HG03039 (cell line): ENCODE data around the gene FGF22.
"Not testable (repeated sequence)": the region's sequence is repeated elsewhere in the genome, so short reads cannot be mapped to it uniquely, and the experiment has no call there.

Experiments used
- ATAC-seq: cut with Tn5 transposase; IDR thresholded peaks from one replicate; pipeline ENCODE4 v1.9.1; 2021; ENCODE audit warnings: mild to moderate bottlenecking, moderate library complexity; ENCODE audit not compliant: unreplicated experiment

Gene FGF22

DNA sequence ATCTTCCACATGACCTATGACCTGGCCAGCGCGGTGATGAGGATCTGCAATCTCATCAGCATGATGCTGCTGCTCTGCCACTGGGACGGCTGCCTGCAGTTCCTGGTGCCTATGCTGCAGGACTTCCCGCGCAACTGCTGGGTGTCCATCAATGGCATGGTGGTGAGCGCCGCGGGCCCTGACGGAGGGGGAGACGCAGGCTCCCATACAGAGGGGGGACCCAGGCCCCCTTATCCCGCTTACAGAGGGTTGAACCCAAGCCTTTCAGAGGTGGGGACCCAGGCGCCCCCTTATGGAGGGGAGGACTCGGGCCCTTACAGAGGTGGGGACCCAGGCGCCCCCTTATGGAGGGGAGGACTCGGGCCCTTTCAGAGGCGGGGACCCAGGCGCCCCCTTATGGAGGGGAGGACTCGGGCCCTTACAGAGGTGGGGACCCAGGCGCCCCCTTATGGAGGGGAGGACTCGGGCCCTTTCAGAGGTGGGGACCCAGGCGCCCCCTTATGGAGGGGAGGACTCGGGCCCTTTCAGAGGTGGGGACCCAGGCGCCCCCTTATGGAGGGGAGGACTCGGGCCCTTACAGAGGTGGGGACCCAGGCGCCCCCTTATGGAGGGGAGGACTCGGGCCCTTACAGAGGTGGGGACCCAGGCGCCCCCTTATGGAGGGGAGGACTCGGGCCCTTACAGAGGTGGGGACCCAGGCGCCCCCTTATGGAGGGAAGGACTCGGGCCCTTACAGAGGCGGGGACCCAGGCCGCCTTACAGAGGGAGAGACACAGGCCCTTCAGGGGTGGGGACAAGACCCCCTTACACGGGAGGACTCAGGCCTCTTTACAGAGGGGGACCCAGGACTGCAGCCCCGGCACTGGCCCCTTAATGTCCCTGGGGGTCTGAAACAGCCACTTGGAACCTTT is 34.4 kb upstream of the FGF22 start:
- ATAC-seq = not testable (repeated sequence)

DNA sequence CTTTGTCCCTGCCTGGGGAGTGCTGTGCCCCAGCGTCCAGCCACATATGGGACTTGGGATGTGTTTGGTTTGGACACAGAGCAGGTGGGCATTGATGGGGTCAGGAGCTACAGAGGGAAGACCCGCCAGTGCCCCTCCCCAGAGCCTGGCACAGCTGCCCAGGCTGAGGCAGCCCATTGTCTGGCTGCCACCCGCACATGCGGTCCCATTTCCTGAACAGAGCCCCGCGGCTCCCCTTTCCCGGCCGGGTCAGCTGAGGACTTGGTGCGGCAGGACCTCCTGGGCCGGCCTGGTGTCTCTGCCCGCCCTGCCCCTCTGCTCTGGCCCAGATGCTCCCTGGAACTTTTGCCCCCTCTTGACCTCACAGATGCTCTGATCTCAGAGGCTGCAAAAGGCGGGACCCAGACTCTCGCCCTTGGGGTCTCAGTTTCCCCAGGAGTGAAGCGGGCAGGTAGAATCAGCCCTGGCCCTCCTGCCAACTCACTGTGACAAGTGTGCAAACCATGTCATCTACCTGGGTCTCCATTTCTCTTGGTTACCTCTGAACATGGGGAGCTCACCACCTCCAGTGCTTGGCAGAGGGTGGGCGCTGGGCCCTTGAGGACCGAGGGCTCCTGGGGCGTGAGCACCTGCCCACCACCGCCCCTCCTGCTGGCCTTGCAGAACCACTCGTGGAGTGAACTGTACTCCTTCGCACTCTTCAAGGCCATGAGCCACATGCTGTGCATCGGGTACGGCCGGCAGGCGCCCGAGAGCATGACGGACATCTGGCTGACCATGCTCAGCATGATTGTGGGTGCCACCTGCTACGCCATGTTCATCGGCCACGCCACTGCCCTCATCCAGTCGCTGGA is 32.2 kb upstream of the FGF22 start:
- no peak for ATAC-seq

DNA sequence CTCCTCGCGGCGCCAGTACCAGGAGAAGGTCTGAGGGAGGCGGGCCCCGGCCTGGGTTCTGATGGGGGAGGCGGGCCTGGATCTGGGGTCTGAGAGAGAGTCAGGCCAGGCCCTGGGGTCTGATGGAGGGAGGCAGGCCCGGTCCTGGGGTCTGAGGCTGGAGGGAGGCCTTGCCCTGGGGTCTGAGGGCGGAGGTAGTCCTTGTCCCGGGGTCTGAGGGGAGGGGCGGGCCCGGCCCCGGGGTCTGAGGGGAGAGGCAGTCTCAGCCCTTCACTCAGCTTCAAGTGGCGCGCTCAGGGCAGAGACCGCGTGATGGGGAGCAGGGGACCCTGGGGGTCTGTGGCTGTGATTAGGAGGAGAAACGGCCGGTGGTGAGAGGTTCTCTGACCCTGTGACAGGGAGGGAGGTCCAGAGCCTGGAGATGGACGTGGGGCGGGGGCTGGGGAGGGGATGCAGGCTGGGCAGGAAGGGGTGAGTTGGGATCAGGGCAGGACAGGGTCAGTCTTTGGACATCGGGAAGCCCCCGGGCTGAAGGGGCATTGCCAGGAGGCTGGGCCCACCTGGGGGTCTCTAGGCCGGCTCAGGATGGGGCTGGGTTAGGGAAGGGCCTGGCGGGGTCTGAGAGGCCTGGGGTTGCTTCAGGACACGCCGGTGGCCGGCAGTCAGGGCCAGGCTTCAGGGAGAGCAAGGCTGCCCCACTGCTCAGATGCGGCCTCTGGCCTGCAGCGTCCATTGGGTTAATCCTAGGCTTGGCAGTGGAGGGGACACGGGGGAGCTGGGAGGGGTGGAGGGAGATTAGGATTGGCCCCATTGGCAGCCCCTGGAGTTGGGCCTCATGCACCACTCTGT is 31.3 kb upstream of the FGF22 start:
- no peak for ATAC-seq

DNA sequence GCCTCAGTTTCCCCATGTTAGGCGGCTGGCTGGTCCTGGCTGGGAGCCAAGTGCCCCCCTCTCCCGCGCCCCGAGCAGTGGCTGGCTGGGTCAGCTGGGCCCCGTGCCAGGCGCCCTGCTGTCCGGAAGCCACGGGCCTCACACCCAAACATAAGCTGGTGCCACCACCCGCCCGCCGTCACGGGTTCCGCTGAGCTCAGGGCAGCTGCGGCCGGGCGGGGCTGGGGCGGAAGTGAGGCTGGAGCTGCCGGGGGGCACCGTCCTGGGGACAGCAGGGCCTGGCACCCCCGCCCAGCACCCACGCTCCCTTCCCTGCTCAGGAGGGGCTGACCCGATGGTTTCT is 30.7 kb upstream of the FGF22 start:
- no peak for ATAC-seq

DNA sequence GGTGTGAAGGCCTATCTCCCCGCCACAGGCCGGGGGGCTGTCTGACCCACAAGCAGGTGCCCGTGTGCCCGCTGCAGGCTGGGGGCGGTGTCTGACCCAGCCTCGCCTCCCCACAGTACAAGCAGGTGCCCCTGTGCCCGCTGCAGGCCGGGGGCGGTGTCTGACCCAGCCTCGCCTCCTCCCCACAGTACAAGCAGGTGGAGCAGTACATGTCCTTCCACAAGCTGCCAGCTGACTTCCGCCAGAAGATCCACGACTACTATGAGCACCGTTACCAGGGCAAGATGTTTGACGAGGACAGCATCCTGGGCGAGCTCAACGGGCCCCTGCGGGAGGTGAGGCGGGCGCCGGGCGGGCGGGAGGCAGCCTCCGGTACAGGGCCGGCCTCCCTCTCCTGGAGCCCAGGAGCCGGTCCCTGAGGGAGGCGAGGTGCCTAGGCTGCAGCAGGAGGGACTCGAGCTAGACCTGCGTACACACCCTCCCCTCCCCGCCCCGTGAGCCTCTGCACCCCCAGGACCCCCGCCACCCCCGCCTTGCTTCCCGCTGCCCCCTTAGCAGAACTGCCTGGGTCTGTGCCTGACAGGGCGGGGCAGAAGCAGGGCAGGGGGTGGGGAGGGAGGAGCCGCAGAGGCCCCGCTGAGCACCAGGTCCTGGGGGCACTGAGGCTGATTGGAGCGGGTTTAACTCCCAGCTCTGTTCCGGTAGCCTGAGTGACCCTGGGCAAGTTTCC is 29.4 kb upstream of the FGF22 start:
- ATAC-seq = no peak

DNA sequence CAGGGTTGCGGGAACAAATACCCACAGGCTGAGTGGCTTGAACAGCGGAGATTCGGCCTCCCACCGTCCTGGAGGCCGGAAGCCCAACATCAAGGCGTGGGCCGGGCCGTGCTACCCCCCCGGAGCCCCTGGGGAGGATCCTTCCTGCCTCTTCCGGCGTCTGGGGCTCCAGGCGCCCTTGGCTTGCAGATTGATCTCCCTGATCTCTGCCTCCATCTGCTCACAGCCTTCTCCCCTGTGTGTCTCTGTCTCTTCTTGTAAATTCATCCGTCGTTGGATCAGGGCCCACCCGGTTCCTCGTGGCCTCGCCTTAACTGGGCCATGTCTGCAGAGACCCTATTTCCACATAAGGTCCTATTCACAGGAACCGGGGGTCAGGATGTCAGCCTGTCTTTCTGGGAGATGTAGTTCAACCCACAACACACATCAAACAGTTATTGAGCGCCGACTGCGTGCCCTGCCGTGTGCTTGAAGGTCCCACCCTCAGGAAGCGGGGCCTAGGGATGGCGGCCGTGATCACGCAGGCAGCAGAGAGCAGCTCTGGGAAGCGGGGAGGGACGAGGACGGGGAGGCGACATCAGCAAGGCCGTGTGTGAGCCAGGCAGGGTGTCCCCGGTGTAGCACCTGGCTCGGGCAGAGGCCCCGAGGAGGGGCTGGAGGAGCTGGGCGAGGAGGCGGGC is 28.7 kb upstream of the FGF22 start:
- ATAC-seq = no peak

DNA sequence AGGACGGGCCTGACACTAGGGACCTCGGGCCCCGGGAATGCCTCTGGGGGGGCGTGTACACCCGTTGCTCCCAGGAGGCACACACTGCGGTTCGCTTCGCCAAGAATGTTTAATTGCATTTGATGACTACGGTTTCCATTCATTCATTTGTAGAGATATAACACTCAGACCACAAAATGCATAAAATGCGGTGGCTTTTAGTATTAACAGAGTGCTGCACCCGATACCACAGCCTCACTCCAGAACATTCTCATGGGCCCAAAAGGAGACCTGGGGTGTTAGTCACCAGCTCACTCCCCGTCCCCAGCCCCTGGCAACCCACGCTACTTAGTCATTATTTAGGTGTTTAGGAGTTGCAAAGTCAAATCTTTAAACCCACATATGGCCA is 28.2 kb upstream of the FGF22 start:
- ATAC-seq = no peak

DNA sequence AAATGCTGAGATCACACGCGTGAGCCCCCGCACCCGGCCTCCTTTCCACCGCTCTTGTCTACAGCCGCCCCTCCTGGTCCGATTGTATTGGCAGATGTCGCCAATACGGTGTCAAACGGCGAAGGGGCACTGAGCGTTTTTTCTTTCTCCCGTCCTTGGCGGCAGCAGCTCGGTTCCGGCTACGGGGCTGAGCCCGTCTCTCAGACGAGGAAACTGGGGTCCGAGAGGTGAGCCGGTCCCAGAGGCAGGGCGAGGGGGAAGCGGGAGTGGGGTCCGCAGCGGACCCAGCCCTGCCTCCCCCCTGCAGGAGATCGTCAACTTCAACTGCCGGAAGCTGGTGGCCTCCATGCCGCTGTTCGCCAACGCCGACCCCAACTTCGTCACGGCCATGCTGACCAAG is 26.7 kb upstream of the FGF22 start:
- ATAC-seq = no peak

DNA sequence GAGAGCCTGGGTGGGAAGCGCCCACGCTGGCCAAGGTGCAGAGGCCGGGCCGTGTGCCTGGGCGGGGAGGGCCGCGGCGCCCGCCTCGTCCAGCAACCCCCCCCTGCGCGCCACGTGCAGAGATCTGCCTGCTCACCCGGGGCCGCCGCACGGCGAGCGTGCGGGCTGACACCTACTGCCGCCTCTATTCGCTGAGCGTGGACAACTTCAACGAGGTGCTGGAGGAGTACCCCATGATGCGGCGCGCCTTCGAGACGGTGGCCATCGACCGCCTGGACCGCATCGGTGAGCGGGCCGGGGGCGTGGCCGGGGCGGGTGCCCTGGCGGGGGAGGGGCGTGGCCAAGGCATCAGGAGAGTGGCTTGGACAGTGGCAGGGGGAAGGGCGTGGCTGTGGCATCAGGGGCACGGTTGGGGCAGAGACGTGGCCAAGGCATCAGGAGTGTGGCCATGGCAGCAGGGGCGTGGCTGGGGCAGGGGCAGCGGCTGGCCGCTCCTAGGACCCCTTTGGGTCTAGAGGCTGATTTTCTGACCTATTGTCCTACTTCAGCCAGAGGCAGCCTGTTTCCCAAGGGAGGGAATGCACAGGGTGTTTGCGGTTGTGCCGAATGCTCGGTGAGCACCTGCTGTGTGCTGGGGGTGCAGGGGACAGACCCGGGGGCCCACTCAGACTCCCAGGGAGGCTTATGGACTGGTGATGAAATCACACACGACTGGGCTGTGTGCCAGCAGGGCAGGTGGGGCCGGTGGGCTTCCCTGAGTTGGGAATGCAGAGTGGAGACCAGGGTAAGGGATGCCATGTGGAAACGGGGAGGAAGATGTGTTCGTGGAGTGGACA is 25.7 kb upstream of the FGF22 start:
- ATAC-seq = no peak

DNA sequence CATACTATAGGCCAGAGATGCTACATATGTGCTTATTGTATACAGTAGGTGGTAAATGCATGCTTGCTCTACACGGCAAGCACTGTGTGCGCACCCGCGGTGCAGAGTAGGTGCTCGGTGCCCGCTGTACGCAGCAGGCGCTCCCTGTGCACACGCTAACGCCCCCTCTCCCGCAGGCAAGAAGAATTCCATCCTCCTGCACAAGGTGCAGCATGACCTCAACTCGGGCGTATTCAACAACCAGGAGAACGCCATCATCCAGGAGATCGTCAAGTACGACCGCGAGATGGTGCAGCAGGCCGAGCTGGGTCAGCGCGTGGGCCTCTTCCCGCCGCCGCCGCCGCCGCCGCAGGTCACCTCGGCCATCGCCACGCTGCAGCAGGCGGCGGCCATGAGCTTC is 24.1 kb upstream of the FGF22 start:
- ATAC-seq = no peak

DNA sequence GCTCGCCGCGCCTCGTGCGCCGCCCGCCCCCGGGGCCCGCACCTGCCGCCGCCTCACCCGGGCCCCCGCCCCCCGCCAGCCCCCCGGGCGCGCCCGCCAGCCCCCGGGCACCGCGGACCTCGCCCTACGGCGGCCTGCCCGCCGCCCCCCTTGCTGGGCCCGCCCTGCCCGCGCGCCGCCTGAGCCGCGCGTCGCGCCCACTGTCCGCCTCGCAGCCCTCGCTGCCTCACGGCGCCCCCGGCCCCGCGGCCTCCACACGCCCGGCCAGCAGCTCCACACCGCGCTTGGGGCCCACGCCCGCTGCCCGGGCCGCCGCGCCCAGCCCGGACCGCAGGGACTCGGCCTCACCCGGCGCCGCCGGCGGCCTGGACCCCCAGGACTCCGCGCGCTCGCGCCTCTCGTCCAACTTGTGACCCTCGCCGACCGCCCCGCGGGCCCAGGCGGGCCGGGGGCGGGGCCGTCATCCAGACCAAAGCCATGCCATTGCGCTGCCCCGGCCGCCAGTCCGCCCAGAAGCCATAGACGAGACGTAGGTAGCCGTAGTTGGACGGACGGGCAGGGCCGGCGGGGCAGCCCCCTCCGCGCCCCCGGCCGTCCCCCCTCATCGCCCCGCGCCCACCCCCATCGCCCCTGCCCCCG is 23.5 kb upstream of the FGF22 start:
- no peak for ATAC-seq

DNA sequence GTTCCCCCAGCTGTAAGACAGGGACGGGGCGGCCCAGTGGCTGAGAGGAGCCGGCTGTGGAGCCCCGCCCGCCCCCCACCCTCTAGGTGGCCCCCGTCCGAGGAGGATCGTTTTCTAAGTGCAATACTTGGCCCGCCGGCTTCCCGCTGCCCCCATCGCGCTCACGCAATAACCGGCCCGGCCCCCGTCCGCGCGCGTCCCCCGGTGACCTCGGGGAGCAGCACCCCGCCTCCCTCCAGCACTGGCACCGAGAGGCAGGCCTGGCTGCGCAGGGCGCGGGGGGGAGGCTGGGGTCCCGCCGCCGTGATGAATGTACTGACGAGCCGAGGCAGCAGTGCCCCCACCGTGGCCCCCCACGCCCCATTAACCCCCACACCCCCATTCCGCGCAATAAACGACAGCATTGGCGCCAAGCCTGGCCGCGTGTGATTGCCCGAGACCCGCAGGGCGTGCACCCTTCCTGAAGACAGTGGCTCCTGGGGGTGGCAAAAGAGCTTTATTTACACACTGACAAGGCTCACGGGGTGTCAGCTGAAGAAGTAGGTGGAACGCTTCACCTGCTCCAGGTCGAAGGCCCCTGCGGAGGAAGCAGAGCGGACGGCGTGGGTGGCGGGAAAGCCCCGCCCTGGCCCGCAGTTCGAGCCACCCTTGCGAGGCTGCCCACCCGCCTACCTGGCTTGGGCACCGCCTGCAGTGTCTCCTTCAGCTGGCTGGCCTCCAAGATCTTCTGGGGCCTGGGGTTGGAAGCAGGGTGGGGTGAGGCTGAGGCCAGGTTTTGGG is 22.7 kb upstream of the FGF22 start:
- ATAC-seq = no peak

DNA sequence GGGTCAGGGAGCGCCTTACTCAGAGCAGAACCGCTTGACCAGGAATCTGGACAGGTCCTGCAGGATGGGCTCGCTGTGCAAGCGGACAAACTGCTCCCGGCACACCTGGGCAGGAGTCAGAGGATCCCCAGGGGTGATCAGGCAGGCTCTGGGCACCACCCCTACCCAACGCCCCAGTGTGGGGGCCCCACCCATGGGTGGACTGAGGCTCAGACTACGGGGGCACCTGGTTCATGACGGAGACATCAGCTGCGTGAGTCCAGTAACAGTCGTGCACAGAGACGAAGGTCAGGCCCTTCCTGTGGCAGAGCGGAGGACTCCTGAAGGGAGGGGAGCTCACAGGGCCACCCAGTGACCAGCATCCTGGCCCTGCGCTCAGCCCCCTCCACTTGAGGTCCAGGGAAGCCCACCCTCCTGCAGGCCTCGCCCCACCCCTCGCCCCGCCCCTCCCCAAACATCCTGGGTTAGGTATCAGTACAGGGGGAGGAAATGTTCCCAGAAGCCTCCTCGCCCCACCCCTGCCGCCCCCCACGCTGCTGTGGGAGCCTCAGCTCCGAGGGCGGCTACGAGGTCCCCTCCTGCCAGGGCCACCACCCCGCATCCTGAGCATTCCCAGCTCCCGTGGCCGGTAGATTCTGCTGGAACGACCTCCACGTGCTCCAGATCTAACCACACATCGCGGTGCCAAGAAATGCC is 22.0 kb upstream of the FGF22 start:
- no peak for ATAC-seq

DNA sequence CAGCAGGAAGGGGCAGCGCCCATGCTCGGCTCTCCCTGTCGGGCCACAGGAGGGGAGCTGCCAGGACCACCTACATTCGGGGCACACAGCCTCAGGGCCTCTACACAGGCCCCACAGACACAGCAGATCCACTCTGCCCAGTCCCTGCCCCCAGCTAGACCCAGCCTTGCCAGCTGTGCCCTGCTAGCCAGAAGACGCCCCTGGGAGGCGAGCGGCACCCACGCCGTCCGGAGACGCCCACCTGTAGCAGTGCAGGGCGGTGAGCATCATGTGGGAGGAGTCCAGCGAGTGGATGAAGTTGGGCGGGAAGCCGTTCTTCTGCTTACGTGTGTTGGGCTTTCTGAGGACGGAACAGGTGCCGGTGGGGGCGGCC is 21.4 kb upstream of the FGF22 start:
- no peak for ATAC-seq

DNA sequence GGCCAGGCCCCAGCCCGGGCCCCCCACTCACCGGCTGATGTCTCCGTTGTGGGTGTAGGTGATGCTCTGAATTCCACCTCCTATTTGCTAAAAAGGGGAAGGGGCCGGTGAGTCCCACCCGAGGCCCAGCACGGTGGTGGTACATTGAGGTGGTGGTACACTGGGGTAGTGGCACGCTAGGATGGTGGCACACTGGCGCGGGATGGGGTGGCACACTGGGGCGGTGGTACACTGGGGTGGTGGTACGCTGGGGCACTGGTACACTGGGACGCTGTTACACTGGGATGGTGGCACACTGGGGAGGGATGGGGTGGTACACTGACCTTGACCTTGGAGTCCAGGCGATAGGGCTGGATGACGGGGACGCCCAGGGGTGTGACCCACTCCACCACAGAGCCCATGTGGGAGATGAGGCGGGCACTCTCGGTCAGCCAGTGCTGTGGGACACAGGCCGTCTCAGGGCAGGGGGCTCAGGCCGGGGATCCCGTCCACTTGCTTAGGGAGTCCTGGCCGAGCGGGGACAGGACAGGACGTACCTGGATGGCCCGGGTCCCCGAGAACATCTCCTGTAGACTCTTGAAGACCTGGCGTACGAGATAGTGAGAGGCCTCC is 20.9 kb upstream of the FGF22 start:
- no peak for ATAC-seq

DNA sequence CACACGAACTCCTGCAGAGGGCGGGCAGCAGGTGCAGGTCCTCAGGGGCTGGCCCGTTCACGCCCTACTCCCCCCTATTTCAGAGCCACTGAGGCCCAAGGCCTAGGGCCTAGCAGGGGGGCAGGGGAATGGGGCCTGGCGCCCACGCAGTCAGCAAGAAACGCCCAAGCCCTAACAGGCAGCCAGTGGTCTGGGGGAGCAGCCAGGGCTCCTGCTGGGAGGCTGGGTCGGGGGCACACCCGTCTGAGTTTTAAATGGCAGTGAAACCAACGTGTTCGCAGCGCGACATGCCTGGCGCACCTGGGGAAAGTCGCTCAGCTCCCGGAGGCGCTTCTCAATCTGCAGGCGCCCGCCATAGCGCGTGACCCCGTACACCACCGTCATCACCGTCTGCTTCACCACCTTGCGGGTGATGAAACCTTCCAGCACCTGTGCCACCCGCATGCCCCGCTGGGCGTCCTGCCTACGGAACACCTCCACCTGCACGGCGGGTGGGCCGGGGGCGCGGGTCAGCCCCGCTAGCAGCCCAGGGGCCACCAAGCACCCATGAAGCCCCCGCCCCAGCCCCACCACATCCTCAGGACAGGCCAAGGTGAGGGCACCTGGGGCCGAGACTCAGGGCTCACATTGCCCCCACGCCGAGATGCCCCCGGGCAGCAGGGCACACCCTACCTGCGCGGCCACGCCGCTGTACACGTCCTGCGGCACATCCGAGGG is 20.2 kb upstream of the FGF22 start:
- no peak for ATAC-seq
